DOHH2 (cell line): ENCODE results near the gene WDR35.

Source experiments
- H3F3A ChIP-seq: fragments of 200-600 bp; sonication (generic), shearing (Covaris generic); 2 replicates; pipeline ENCODE4 v1.6.0; 2016; ENCODE audit warnings: antibody characterized with exemption, mild to moderate bottlenecking; ENCODE audit not compliant: control insufficient read depth, insufficient read depth
- H3K27ac ChIP-seq: fragments of 200-600 bp; sonication (generic); 2 replicates; pipeline ENCODE4 v1.5.1; 2014; ENCODE audit warnings: low read depth, mild to moderate bottlenecking, low read length, moderate library complexity
- H3K27me3 ChIP-seq: fragments of 200-600 bp; sonication (generic); 2 replicates; pipeline ENCODE4 v1.6.1; 2014; ENCODE audit warnings: mild to moderate bottlenecking, low read length, mixed read lengths; ENCODE audit not compliant: control insufficient read depth
- H3K36me3 ChIP-seq: fragments of 200-600 bp; sonication (generic); 2 replicates; pipeline ENCODE4 v1.6.1; 2014; ENCODE audit warnings: mild to moderate bottlenecking, low read length, moderate library complexity, mixed read lengths; ENCODE audit not compliant: control insufficient read depth
- H3K4me1 ChIP-seq: fragments of 200-600 bp; sonication (generic); 2 replicates; pipeline ENCODE4 v1.6.1; 2014; ENCODE audit warnings: mild to moderate bottlenecking, low read length, mixed read lengths; ENCODE audit not compliant: control insufficient read depth
- H3K4me2 ChIP-seq: fragments of 200-600 bp; sonication (generic); 2 replicates; pipeline ENCODE4 v1.6.0; 2014; ENCODE audit warnings: mild to moderate bottlenecking, low read length, moderate library complexity
- H3K4me3 ChIP-seq: fragments of 200-600 bp; sonication (generic); 2 replicates; pipeline ENCODE4 v1.5.1; 2014; ENCODE audit warnings: mild to moderate bottlenecking, low read length, mixed read lengths
- H3K79me2 ChIP-seq: fragments of 200-600 bp; sonication (generic); 2 replicates; pipeline ENCODE4 v1.6.1; 2014; ENCODE audit warnings: mild to moderate bottlenecking, low read length, mixed read lengths; ENCODE audit not compliant: control insufficient read depth
- H3K9me2 ChIP-seq: fragments of 200-600 bp; sonication (generic); replicated peaks from 2 replicates; pipeline ENCODE4 v1.6.1; 2014; ENCODE audit warnings: mild to moderate bottlenecking, low read length, mixed read lengths; ENCODE audit not compliant: control insufficient read depth
- H3K9me3 ChIP-seq: fragments of 200-600 bp; sonication (generic); 2 replicates; pipeline ENCODE4 v1.6.1; 2014; ENCODE audit warnings: antibody characterized with exemption, low read length, mixed read lengths; ENCODE audit not compliant: control insufficient read depth, insufficient read depth
- H4K20me1 ChIP-seq: fragments of 200-600 bp; sonication (generic); 2 replicates; pipeline ENCODE4 v1.6.0; 2014; ENCODE audit warnings: low read depth, mild to moderate bottlenecking, antibody characterized with exemption, low read length, moderate library complexity; ENCODE audit not compliant: control insufficient read depth, insufficient read depth
- CTCF ChIP-seq: fragments of 200-600 bp; sonication (generic); IDR thresholded peaks from one replicate; pipeline ENCODE4 v1.5.1; 2014; ENCODE audit warnings: antibody characterized with exemption, mild to moderate bottlenecking, low read depth, low read length; ENCODE audit not compliant: poor library complexity, severe bottlenecking
- EZH2phosphoT487 ChIP-seq: fragments of 200-600 bp; sonication (generic); IDR thresholded peaks from 2 replicates; pipeline ENCODE4 v1.6.1; 2017; ENCODE audit warnings: borderline replicate concordance, mild to moderate bottlenecking, antibody characterized with exemption, low read length, moderate library complexity, mixed read lengths

The WDR35 gene

GRCh38 chr2:19899985-19900930 lies 89.6 kb downstream of the WDR35 start:
- Histone ChIP-seq H3K27me3 (no peaks in the 10 kb centered on the region), H3K9me3 (no peaks in the 10 kb centered on the region), H3F3A (peaks cover 2% of the 10 kb centered on the region; the same call in 1 of the 2 replicates), H3K9me2 (no peaks in the 10 kb centered on the region), H3K36me3 (peaks cover 37% of the 10 kb centered on the region), H3K4me3 (peak overlapping the region; percentile 92), H4K20me1 (peaks cover 9% of the 10 kb centered on the region; the same call in 1 of the 2 replicates), H3K79me2 (peaks cover 64% of the 10 kb centered on the region), H3K27ac (peak overlapping the region; percentile 82), H3K4me2 (peak overlapping the region; percentile 86), H3K4me1 (peaks cover 31% of the 10 kb centered on the region)
- TF ChIP-seq CTCF (no peak), EZH2phosphoT487 (no peak)

GRCh38 chr2:19898592-19899329 lies 91.1 kb downstream of the WDR35 start:
- TF ChIP-seq EZH2phosphoT487 (no peak), CTCF (no peak)
- H3K4me2 ChIP-seq = peak overlapping the region; percentile 20
- peaks cover 12% of the 10 kb centered on the region; the same call in 1 of the 2 replicates for H4K20me1 ChIP-seq
- no peaks in the 10 kb centered on the region for H3K9me2 ChIP-seq
- no peaks in the 10 kb centered on the region for H3K27me3 ChIP-seq
- no peak overlapping the region for H3K27ac ChIP-seq
- peaks cover 41% of the 10 kb centered on the region for H3K36me3 ChIP-seq
- peaks cover 31% of the 10 kb centered on the region for H3K4me1 ChIP-seq
- H3K9me3 ChIP-seq = no peaks in the 10 kb centered on the region
- H3K79me2 ChIP-seq = peaks cover 77% of the 10 kb centered on the region
- no peak overlapping the region for H3K4me3 ChIP-seq
- H3F3A ChIP-seq = peaks cover 2% of the 10 kb centered on the region; the same call in 1 of the 2 replicates

- Histone ChIP-seq H4K20me1 (peaks cover 12% of the 10 kb centered on the region; the same call in 1 of the 2 replicates), H3K4me1 (peaks cover 29% of the 10 kb centered on the region), H3K9me2 (no peaks in the 10 kb centered on the region), H3K27ac (no peak overlapping the region), H3K27me3 (no peaks in the 10 kb centered on the region), H3K4me3 (no peak overlapping the region), H3K36me3 (peaks cover 41% of the 10 kb centered on the region), H3K79me2 (peaks cover 81% of the 10 kb centered on the region), H3F3A (peaks cover 2% of the 10 kb centered on the region), H3K4me2 (peak overlapping the region; percentile 28; the same call in 1 of the 2 replicates), H3K9me3 (no peaks in the 10 kb centered on the region)
- TF ChIP-seq EZH2phosphoT487 = no peak
- no peak for TF ChIP-seq CTCF
Measured at GRCh38 chr2:19897623-19898245, 92.2 kb downstream of the WDR35 start.
